Measurements from ENCODE around the gene SKI.

SKI gene

DNA sequence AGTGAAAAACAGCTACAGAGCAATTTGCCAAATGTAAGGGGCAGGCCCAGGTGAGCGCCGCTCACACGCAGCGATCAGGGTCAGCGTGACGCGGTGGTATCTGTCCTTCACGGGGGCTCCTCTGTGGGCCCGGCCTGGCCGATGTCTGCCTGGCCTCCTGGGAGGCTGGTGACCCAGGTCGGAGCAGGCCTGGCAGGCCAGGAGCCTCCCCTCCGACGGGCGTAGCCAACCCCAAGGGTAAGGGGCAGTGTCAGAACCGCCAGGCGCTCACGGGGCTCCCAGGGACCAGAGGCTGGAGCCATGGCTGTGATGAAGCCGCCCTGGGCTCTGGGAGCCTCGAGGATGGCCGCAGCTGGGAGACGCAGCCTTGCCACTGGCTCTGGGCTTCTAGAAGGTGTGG, 91.2 kb downstream of the SKI start:
- in situ Hi-C loops (cut with HindIII; ENCODE audit: low sequenced_read_pairs), result no loop called here

DNA sequence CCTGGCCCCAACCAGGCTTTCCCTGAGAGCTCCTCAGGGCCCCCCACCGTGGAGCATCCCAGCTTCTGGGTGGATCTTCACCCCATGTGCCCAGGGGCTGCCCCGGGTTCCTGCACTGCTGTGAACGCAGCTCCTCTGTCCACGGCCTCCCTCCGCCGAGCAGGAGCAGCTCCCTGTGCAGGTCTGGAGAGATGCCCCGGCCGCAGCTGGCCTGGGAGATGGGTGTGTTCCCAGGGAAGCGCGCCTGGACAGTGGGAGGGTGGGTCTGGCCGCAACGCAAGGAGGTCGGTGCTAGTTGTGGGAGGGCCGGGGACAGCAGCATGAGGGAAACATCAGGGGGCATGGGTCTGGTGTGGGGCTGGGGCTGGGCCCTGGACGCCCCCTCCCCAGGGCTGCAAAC, 91.9 kb downstream of the SKI start:
- H3K4me3 ChIP-seq (ENCODE audit: low read depth, low read length), result no peak overlapping the region
- no peak for DNase-seq (ENCODE audit: low read depth)
- TF ChIP-seq, protein P1, sequence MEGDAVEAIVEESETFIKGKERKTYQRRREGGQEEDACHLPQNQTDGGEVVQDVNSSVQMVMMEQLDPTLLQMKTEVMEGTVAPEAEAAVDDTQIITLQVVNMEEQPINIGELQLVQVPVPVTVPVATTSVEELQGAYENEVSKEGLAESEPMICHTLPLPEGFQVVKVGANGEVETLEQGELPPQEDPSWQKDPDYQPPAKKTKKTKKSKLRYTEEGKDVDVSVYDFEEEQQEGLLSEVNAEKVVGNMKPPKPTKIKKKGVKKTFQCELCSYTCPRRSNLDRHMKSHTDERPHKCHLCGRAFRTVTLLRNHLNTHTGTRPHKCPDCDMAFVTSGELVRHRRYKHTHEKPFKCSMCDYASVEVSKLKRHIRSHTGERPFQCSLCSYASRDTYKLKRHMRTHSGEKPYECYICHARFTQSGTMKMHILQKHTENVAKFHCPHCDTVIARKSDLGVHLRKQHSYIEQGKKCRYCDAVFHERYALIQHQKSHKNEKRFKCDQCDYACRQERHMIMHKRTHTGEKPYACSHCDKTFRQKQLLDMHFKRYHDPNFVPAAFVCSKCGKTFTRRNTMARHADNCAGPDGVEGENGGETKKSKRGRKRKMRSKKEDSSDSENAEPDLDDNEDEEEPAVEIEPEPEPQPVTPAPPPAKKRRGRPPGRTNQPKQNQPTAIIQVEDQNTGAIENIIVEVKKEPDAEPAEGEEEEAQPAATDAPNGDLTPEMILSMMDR (IDR thresholded peaks at IDR 0.05; ENCODE audit: low read depth, low read length, missing control alignments), result no peak
- in situ Hi-C loops (cut with HindIII; ENCODE audit: low sequenced_read_pairs), result no loop called here

More for the DNA sequence above, 91.2 kb downstream of the SKI start:
- DNase-seq (ENCODE audit: low read depth), result no peak
- H3K4me3 ChIP-seq (ENCODE audit: low read depth, low read length), result no peak overlapping the region
- TF ChIP-seq, protein P1 (IDR thresholded peaks at IDR 0.05; ENCODE audit: low read depth, low read length, missing control alignments), result no peak

DNA sequence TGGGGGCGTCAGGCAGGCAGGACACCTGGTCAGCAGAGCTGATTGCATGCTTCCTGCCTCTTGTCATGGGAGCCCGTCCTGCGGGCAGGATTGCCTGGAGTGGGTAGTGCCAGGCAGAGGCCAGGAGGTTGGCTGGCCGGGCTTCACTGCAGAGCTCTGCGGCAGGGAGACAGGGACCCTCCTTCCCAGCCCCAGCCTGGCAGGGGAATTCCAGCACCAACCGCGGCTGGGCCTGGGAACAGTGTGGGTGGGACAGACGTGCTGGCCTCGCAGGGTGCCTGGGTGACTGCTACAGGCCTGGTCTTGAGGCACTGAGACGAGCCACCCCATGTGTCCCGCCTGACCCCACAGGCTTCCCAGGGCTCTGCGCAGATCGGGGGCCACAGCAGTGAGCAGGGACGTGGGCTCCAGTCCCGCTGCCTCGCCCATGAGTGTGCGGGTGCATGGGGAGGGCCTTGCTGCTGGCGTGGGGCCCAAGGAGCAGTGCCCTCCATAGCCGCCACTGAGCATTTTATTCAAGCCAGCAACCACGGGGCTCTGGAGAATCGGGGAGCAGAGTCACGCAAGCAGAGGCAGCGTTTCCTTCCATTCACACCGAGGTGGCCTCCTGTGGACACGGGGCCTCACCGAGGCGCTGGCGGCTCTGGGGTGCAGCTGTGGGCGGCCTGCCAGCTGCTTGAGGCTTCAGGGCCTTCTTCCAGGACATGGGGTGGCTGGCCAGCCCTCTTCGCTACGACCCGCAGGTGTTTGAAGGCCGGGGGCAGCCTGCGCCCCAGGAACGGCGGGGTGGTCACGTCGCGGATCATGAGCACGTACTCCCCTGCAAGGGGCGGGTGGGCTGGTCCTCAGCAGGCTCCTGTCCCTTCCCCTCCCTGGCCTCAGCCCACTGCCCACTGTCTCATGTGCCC, 92.9 kb downstream of the SKI start:
- in situ Hi-C loops (cut with HindIII; ENCODE audit: low sequenced_read_pairs), result no loop called here
- H3K4me3 ChIP-seq (ENCODE audit: low read depth, low read length), result no peak overlapping the region
- DNase-seq (ENCODE audit: low read depth), result no peak
- TF ChIP-seq, protein P1 (IDR thresholded peaks at IDR 0.05; ENCODE audit: low read depth, low read length, missing control alignments), result no peak

DNA sequence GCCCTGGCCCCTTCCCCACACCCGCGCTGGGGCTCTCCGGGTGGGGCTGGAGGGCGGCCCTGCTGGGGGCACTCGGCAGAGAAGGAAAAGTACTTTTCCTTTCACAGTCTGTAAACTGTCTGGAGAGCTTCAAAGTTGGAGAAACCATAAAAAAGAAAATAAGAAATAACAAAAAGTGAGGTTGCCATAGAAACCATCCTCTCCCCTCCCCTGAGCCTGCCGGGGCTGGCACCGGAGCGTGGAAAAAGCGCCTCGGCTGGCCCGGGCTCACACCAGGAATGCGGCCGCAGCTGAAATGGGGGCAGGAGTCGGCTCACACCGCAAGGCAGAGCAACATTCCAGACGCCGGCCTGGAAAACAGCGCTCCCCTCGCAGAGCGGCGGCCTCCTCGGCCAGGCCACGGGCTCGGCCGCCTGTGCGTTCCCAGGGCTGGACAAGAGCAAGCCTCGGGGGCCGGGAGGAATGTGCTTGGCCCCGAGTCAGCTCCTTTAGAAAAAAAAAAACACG, 94.0 kb downstream of the SKI start:
- peak; percentile 93 for DNase-seq (ENCODE audit: low read depth)
- in situ Hi-C loops (cut with HindIII; ENCODE audit: low sequenced_read_pairs), result no loop called here
- TF ChIP-seq, protein P1 (IDR thresholded peaks at IDR 0.05; ENCODE audit: low read depth, low read length, missing control alignments), result peak; percentile 28
- peak overlapping the region; percentile 2 for H3K4me3 ChIP-seq (ENCODE audit: low read depth, low read length)

DNA sequence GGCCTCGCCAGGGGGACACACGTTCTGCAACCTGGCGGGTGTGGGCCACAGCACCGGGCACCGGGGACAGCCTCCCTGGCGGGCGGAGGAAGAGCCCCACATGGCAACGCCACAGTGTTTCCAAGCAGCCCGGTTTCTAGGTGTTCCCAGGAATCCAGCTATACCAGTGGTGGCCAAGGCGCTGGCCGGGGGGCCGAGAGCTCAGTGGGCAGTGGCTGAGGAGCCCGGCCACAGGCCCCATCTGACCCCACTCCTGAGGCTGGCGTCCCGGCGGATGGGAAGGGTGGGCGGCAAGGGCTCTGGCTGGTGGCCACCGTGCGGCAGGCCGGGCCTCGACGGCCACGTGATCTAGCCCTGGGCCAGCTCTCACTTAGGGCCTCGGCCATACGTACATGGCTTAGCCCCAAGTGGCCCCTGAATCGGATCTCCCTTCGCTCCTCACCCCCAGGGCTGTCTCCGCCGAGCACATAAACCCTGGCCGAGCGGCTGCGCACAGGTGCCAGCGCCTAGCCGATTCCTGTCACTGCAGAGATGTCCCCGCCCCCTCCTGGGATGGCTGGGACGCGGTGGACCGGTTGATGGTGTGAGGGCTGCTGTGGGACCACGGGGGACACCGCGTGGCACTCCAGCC, 94.6 kb downstream of the SKI start:
- in situ Hi-C loops (cut with HindIII; ENCODE audit: low sequenced_read_pairs), result no loop called here
- peak; percentile 60 for DNase-seq (ENCODE audit: low read depth)
- TF ChIP-seq, protein P1 (IDR thresholded peaks at IDR 0.05; ENCODE audit: low read depth, low read length, missing control alignments), result no peak
- H3K4me3 ChIP-seq (ENCODE audit: low read depth, low read length), result no peak overlapping the region

DNA sequence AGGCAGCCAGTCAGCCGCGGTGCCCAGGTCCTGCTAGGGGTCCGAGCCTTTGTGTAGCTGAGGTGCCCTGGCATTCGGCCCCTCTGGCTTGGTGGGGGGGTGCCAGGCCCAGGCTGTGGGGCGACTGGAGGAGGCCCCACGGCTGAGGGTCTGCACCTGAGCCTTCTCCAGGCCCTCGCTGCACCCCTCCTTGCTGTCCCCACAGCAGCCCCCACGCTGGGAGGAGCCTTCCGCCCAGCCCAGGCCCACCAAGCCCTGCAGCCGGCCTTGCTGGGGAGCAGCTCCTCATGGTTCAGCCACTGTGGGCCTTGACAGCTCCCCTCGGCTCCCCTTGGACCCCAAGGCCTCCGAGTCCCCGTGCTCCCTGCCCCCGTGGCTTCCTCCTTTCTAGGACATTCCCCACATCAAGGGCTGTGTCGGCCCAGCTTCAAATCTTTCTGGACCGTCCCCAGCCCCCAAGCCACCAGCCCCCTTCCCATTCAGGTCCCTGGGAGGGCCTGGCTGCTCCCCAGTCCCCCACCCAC, 95.4 kb downstream of the SKI start:
- no peak overlapping the region for H3K4me3 ChIP-seq (ENCODE audit: low read depth, low read length)
- in situ Hi-C loops (cut with HindIII; ENCODE audit: low sequenced_read_pairs), result no loop called here
- TF ChIP-seq, protein P1 (IDR thresholded peaks at IDR 0.05; ENCODE audit: low read depth, low read length, missing control alignments), result no peak
- no peak for DNase-seq (ENCODE audit: low read depth)

Measured in astrocyte of the cerebellum (primary cell).